Right lobe of liver (tissue), 6 donors: Measurements from ENCODE around the gene TSPAN9. TPM values are rescaled to one million over a fixed set of nuclear protein-coding genes. Genes with fewer than 3 reads are reported as not detected.

Experiments
- ATAC-seq, 4 donors: fragments of 200-7000 bp; cut with Tn5 transposase; one replicate each; pipeline ENCODE4 v1.9.1; 2020; ENCODE audit warnings: mild to moderate bottlenecking in 4 of 4, moderate library complexity in 4 of 4
- DNase-seq, 3 donors: peaks; one replicate each; pipeline ENCODE4 v3.0.0-alpha.2; 2020
- H3K27ac ChIP-seq, 3 donors: fragments of 200-600 bp; one replicate each; pipeline ENCODE4 v1.8.0; 2022
- H3K27me3 ChIP-seq, 2 donors: fragments of 200-600 bp; one replicate each; pipeline ENCODE4 v1.8.0; 2022
- H3K36me3 ChIP-seq, 4 donors: fragments of 200-600 bp; sonication (generic) in 1 of 4; one replicate each; pipeline versions ENCODE4 v1.5.1 to v1.8.0; 2017 to 2022; ENCODE audit warnings: control low read depth in 1 of 4
- H3K4me1 ChIP-seq, 4 donors: fragments of 200-600 bp; sonication (generic) in 1 of 4; one replicate each; pipeline versions ENCODE4 v1.5.1 to v1.8.0; 2017 to 2022; ENCODE audit warnings: control low read depth in 1 of 4
- H3K4me3 ChIP-seq, 3 donors: fragments of 200-600 bp; one replicate each; pipeline ENCODE4 v1.8.0; 2022
- H3K9me3 ChIP-seq, 4 donors: fragments of 200-600 bp; sonication (generic) in 1 of 4; one replicate each; pipeline versions ENCODE4 v1.5.1 to v1.8.0; 2017 to 2022; ENCODE audit warnings: control low read depth in 1 of 4
- CTCF ChIP-seq, 4 donors: fragments of 200-600 bp in 3 of 4; fragments of 450-650 bp in 1 of 4; IDR thresholded peaks; one replicate each; pipeline versions ENCODE4 v1.5.1 to v1.8.0; 2016 to 2022; ENCODE audit warnings: antibody characterized with exemption in 4 of 4, mild to moderate bottlenecking in 2 of 4
- POLR2A ChIP-seq: fragments of 450-650 bp; IDR thresholded peaks from one replicate; pipeline ENCODE4 v1.6.1; 2017; ENCODE audit warnings: antibody characterized with exemption, mild to moderate bottlenecking
- WGBS: methylation state at CpG from one replicate; pipeline ENCODE4 v1.1.6; 2018; ENCODE audit warnings: low coverage, low lambda C conversion rate; ENCODE audit not compliant: insufficient coverage; ENCODE audit errors: missing lambda C conversion rate; 5-methylcytosine and 5-hydroxymethylcytosine counted together
- intact Hi-C, 2 donors: fragments of 100-400 bp; cut with DNase I; formaldehyde crosslinking; loops; one replicate each; pipeline versions ENCODE4 v1.11.2 to v1.14.1; 2022
- total RNA-seq, 6 experiments: library from RNA; depleted of rRNA in 2 of 6; stranded (reverse); fragments of >200 nt in 2 of 6; fragmentation: NEBNext Ultra II Directional in 3 of 6; extraction: Animal tissue kit (Norgen Biotek cat#: 25700) in 3 of 6; gene quantifications; one replicate each; pipeline versions ENCODE4 v1.1.0 to v1.2.4, GENCODE V29; 2016 to 2023
- donor health status: DM: no; HTN: yes; CAD: no.
- donor health status: DM: no; HTN: no; CAD: no.
- donor health status: DM: no; HTN: no; CAD: no.
- donor health status: DM: no; HTN: yes; CAD: no.
- donor health status: DM: no; HTN: yes; CAD: no.

Gene TSPAN9
- total RNA-seq, 6 experiments from 2014 or later, result 23.7 to 53.2 (median 39.8) TPM

DNA sequence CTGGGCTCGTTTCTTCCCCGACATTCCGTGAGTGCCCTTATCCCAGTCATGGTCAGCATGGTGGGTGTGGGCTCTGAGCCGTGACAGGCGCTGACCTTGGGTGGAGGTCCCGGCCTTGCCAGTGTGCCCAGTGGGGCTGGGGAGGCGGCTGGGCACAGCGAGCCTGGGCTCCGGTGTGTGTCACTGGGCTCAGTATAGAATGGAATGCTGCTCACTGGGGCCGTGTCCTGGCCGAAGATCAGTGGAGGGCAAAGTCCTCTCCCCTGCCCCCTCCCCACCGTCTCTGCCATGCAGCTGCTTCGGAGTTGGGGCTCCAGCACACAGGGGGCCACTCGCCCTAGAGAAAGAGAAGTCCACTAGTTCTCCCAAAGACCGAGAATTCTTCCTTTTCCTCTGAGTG, 164.4 kb downstream of the TSPAN9 start:
- Histone ChIP-seq H3K27me3 (no peaks in the 10 kb centered on the region), H3K9me3 (no peaks in the 10 kb centered on the region), H3K4me3 (no peak overlapping the region), H3K27ac (no peak overlapping the region), H3K36me3 (no peaks in the 10 kb centered on the region), H3K4me1 (peaks cover 0 to 12% (median 0%) of the 10 kb centered on the region in 4 donors)
- ATAC-seq (peak; percentile 39 to 69 (median 68)), DNase-seq (peak in 2 of 3 donors; percentile 35 to 66)
- TF ChIP-seq POLR2A (no peak), CTCF (IDR thresholded peaks at IDR 0.05) (no peak)
- intact Hi-C loops, result no loop called here
- WGBS, result 45% methylated on average over 4 of the region's 15 CpGs

- TF ChIP-seq CTCF (IDR thresholded peaks at IDR 0.05) (peak in 1 of 4 donors; percentile 8), POLR2A (no peak)
- ATAC-seq, result peak; percentile 54 to 69 (median 62)
- peaks cover 0 to 12% (median 0%) of the 10 kb centered on the region in 4 donors for H3K4me1 ChIP-seq
- H3K9me3 ChIP-seq, result no peaks in the 10 kb centered on the region
- DNase-seq, result peak in 2 of 3 donors; percentile 37 to 65
- no peak overlapping the region for H3K27ac ChIP-seq
- intact Hi-C loops, result no loop called here
- no peaks in the 10 kb centered on the region for H3K36me3 ChIP-seq
- H3K27me3 ChIP-seq, result no peaks in the 10 kb centered on the region
- 58% methylated on average over 2 of the region's 10 CpGs for WGBS
- H3K4me3 ChIP-seq, result no peak overlapping the region
These were observed 165.2 kb downstream of the TSPAN9 start for GRCh38 chr12:3242199-3242863.

- ATAC-seq, result peak in 3 of 4 donors; percentile 17 to 33 (median 19)
- WGBS, result 58% methylated on average over 8 of the region's 14 CpGs
These were observed 166.4 kb downstream of the TSPAN9 start for GRCh38 chr12:3243376-3244084.

DNA sequence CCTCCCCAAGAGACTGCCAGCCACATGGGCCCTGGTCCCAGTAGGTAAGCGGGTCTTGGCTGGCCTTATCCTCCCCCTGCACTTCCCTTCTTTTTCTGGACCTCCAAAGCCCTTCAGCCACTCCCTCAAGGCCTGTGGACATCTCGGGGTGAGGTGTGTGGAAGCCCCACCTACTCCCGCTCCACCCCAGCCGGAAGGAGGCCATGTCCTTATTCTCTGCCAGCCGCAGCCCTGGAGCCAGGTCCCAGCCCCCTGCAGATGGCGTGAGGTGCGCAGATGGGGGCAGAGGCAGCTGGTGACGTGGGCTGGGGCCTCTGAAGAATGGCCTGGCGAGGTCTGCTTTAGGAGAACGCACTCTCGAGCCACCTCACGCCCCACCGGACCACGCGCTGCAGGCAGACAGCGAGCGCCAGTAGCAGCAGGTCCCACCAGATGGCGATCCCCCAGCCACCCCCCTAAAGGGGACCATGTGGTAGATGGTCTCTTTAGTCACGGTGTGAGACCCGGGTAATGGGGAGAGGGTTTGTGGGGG, 167.1 kb downstream of the TSPAN9 start:
- intact Hi-C loops, result no loop called here
- WGBS, result 76% methylated on average over 4 of the region's 20 CpGs
- Histone ChIP-seq H3K4me1 (peaks cover 0 to 19% (median 2%) of the 10 kb centered on the region in 4 donors), H3K36me3 (no peaks in the 10 kb centered on the region), H3K9me3 (no peaks in the 10 kb centered on the region), H3K27ac (no peak overlapping the region), H3K27me3 (no peaks in the 10 kb centered on the region), H3K4me3 (no peak overlapping the region)
- ATAC-seq (no peak), DNase-seq (no peak)
- TF ChIP-seq POLR2A (no peak), CTCF (IDR thresholded peaks at IDR 0.05) (no peak)

More at GRCh38 chr12:3243376-3244084, 166.4 kb downstream of the TSPAN9 start:
- Histone ChIP-seq H3K36me3 (no peaks in the 10 kb centered on the region), H3K27me3 (no peaks in the 10 kb centered on the region), H3K27ac (no peak overlapping the region), H3K4me1 (peaks cover 0 to 13% (median 0%) of the 10 kb centered on the region in 4 donors), H3K9me3 (no peaks in the 10 kb centered on the region), H3K4me3 (no peak overlapping the region)
- intact Hi-C loops, result no loop called here
- TF ChIP-seq CTCF (IDR thresholded peaks at IDR 0.05) (no peak), POLR2A (no peak)
- no peak for DNase-seq
